GM18907 (cell line): ENCODE results near the gene MUTYH.

Source experiments
- ATAC-seq: cut with Tn5 transposase; IDR thresholded peaks from one replicate; pipeline ENCODE4 v1.9.1; 2021; ENCODE audit warnings: mild to moderate bottlenecking, moderate library complexity; ENCODE audit not compliant: unreplicated experiment

MUTYH gene

DNA sequence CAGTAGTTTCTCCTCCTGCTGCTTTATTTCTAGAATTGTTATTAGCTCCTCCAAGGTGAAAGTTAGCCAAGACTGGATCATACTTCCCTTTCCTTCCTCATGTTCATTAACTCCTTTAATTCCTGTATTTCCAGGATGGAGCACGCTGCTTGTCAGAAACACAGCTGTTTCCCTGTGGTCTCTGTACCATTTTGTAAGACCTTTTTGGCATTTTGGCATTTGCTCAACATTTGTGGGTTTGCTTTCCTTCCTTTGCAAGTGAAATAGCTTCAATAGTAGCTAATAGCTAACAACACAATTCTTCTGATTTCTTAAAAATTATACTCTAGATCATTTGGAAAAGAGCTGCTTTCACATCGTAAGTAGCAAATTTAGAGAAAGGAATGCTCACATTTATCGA is 57.9 kb downstream of the MUTYH start:
- no peak for ATAC-seq
